22Rv1 (cell line): ENCODE data around the gene COA1.

Source experiments
- H3K27ac ChIP-seq: fragments of 450-650 bp; 2 replicates; pipeline ENCODE4 v1.5.1; 2017
- ZFX ChIP-seq: fragments of 450-650 bp; IDR thresholded peaks from 2 replicates; pipeline ENCODE4 v1.6.1; 2017; ENCODE audit warnings: antibody characterized with exemption, borderline replicate concordance
- TF ChIP-seq, protein P1 (sequence below): fragments of 450-650 bp; IDR thresholded peaks from 2 replicates; pipeline ENCODE4 v1.5.1; 2017; ENCODE audit warnings: mild to moderate bottlenecking

COA1 gene

DNA sequence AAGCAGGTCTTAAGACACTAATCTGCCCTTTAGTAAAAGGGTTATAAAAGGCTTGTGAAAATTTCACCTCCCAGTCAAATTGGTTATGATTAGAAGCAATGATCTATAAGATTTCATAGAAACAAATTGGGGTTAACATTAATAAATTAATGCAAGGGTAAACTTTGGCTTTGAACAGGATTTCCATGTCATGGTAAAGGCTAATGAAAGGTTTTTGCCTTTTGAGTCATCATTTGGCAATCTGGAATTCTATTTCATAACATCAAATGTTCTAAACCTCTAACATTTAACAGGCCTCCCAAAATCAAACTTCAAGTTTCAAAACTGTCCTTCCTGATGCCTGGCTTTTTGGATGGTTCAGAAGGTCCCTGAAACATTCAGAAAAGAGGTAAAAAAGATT is 62.4 kb downstream of the COA1 start:
- TF ChIP-seq, protein P1, sequence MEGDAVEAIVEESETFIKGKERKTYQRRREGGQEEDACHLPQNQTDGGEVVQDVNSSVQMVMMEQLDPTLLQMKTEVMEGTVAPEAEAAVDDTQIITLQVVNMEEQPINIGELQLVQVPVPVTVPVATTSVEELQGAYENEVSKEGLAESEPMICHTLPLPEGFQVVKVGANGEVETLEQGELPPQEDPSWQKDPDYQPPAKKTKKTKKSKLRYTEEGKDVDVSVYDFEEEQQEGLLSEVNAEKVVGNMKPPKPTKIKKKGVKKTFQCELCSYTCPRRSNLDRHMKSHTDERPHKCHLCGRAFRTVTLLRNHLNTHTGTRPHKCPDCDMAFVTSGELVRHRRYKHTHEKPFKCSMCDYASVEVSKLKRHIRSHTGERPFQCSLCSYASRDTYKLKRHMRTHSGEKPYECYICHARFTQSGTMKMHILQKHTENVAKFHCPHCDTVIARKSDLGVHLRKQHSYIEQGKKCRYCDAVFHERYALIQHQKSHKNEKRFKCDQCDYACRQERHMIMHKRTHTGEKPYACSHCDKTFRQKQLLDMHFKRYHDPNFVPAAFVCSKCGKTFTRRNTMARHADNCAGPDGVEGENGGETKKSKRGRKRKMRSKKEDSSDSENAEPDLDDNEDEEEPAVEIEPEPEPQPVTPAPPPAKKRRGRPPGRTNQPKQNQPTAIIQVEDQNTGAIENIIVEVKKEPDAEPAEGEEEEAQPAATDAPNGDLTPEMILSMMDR, result no peak
- TF ChIP-seq ZFX, result no peak
- H3K27ac ChIP-seq, result no peak overlapping the region

DNA sequence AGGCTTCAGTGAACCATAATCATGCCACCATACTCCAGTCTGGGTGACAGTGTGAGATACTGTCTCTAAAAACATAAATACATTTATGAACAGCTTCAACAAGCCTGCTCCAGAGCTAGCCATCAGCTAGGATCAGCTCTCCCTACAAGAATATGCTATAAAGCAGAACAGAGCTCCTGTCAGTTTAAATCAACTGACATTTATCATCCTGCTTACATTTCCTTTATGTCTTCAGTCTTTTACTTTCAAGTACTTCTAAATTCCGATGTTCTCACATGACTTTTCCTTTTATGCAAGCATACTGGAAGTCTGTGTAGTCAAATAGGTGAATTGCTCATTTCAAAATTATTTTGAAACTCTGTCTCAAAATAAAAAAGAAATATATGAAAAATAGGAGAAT is 64.6 kb downstream of the COA1 start:
- no peak for TF ChIP-seq ZFX
- TF ChIP-seq, protein P1, result no peak
- H3K27ac ChIP-seq, result no peak overlapping the region

DNA sequence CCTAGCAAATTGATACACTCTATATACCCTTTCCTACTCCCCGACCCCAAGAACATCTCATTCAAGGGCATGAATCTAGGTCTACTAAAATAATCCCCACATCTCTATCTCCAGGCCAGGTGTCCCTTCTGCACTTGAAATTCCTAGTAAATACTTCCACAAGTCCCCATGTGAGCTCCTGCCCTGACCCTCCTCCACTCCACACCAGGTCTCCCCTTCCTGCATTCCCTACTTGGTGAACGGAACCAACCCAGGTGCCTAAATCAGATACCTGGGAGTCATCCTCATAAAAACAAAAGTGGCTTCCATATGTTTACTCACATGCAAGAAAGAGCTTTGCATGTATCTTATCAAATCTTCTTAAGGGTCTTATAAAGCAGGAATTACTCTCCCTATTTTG is 69.2 kb downstream of the COA1 start:
- no peak for TF ChIP-seq ZFX
- TF ChIP-seq, protein P1, result no peak
- H3K27ac ChIP-seq, result no peak overlapping the region

DNA sequence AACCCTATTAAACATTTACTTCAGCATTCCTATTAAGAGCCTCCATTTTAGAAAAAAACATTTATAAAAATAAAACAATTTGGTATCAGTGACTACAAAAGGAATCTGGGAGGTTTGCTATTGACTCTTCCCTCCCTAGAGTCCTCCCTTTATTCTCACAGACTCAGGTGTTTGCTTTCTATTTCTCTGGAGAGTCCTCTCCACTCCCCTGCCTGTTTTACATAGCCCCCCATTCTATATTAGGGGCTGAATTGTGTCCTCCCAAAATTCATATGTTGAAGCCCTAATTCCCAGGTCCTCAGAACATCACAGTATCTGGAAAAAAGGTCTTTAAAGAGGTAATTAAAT is 69.8 kb downstream of the COA1 start:
- TF ChIP-seq, protein P1, result no peak
- no peak for TF ChIP-seq ZFX
- no peak overlapping the region for H3K27ac ChIP-seq

DNA sequence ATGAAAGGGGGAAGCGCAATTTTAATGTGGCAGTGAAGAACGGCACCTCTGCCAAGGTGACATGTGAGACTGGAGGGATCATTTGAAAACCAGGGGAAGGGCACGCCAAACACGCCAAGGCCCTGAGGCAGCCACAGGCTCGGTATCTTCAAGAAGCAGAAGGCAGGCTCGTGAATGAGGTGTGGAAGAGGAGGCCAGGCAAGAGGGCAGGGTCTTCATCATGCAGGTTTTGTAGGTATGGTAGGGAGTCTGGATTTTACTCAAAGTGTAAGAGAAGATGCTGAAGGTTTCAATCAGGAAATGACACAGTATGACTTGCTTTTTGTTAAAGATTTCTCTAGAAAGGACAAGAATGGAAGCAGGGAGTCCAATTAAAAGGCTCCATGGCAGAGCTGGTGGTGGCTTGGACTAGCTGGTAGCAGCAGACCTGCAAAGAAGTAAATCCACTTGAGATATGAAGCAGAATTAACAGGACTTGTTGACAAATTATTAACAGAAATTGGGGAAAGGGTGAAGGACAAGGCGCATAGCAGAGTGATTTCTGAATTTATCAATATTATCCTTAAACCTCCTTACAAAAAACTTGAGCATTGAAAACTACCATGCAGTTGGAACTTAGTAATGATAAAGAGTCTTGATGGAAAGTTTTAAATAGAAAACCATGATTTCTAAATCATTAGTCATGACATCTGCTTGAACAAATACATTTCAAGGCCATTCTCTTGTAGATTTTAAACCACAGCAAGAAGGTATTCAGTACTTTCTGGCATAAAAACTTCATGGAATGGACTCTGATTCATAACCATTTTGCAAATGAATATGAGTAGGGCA is 70.4 kb downstream of the COA1 start:
- H3K27ac ChIP-seq, result no peak overlapping the region
- TF ChIP-seq, protein P1, result no peak
- TF ChIP-seq ZFX, result no peak

DNA sequence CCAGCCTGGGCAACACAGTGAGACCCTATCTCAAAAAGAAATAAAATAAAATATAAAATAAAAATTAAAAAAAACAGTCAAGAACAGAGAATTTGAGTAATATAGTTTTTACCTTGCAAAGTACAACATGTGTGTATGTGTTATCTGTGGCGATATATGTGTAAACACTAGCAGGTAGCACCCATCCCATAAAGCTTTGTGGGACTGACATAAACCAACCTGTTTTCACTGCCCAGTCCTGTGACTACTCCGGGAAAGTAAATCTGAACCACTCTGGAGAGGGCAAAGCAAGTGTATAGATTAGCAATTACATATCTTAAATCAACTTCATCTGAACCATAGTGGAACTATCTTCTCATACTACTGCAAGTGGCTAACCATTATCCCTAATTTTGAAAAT is 72.3 kb downstream of the COA1 start:
- TF ChIP-seq, protein P1, result no peak
- no peak for TF ChIP-seq ZFX
- no peak overlapping the region for H3K27ac ChIP-seq

DNA sequence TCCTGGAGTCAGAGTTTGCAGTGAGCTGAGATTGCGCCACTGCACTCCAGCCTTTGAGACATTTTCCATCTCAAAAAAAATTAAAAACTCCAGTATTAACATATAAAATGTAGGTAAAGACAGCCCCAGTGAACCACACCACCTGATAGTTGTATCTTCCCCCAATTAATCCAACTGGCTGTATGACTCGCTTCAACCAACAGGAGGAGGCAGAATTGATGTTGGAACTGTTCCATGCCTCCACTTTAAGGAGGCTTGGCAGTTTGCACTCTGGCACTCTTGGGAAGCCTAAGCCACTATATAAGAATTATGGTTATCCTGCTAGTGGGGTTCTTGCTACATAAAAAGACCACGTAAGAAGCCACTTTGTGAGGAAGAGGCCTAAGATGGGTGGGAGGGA is 73.7 kb downstream of the COA1 start:
- TF ChIP-seq, protein P1, result 0 out of 2 replicates have a peak, but pooled peaks have one; percentile 12
- no peak for TF ChIP-seq ZFX
- no peak overlapping the region for H3K27ac ChIP-seq
